ENCODE measurements around the gene TAOK2. TPM values are rescaled to one million over a fixed set of nuclear protein-coding genes. Genes with fewer than 3 reads are reported as not detected.
A peak's percentile ranks its signal among the peaks of the same experiment; 100 is the strongest.

TAOK2 gene
- total and polyA plus RNA-seq, 2 of the 13 experiments (the other 11 are each of a cell fraction or from before 2014, with no cell fraction given), result 17.4 to 43.2 TPM

- TF ChIP-seq ARID3A (IDR thresholded peaks at IDR 0.05; ENCODE audit: low read depth, low read length), result no peak
These were observed 16.4 kb downstream of the TAOK2 start (continued) for GRCh38 chr16:29990034-29990433.

GRCh38 chr16:29990883-29991570 lies 17.4 kb downstream of the TAOK2 start:
- CTCF ChIA-PET (ENCODE audit: low intra/inter-chr PET ratio, low total read pairs), result no interaction called here

More at GRCh38 chr16:29990883-29991570, 17.4 kb downstream of the TAOK2 start:
- intact Hi-C loops (cut with micrococcal nuclease; ENCODE audit: unreplicated experiment), result no loop called here
- no peak overlapping the region for H3K27ac ChIP-seq (ENCODE audit: extremely low read length, insufficient read depth, low read length)
- H3K27me3 ChIP-seq (ENCODE audit: control insufficient read depth in 1 of 2, insufficient read depth in 2 of 2, low read length in 2 of 2), result no peaks in the 10 kb centered on the region; a peak in 1 of 5 replicates
- no peak overlapping the region for H3K9ac ChIP-seq (ENCODE audit: insufficient read depth, low read depth, low read length)
- no peak for FAIRE-seq
- WGBS (ENCODE audit: low lambda C conversion rate), result 98% methylated on average over 29 of the region's 35 CpGs
- H3K9me3 ChIP-seq (ENCODE audit: low read length), result no peaks in the 10 kb centered on the region
- H3K4me2 ChIP-seq (ENCODE audit: low read depth, low read length), result no peak overlapping the region
- BruUV-seq (replicated peaks), result no TSS peak
- no peak for DNase-seq (ENCODE audit: low spot score)
- in situ Hi-C loops (cut with HindIII; ENCODE audit: extremely low pct_ligation_motif_present, low pct_unique_long_range_greater_than_20kb), result no loop called here
- no peak overlapping the region for H3K4me3 ChIP-seq (replicated peaks in 1 of 3; ENCODE audit: insufficient read depth in 1 of 3, low read depth in 2 of 3, low read length in 3 of 3)
- peak; percentile 96 for TF ChIP-seq AGO2 (optimal IDR thresholded peaks at IDR 0.05; ENCODE audit: low read depth, low read length)
- peak; percentile 72 for TF ChIP-seq RBFOX2 (IDR thresholded peaks at IDR 0.05; ENCODE audit: low read depth, low read length)
- no peak for TF ChIP-seq SRSF4 (IDR thresholded peaks at IDR 0.05; ENCODE audit: low read depth, low read length, poor library complexity, severe bottlenecking)
- no peak for TF ChIP-seq KLF15 (CRISPR knock-in tag; IDR thresholded peaks at IDR 0.05; ENCODE audit: borderline replicate concordance)
- TF ChIP-seq NR2C2 (CRISPR knock-in tag; IDR thresholded peaks at IDR 0.05; ENCODE audit: borderline replicate concordance), result no peak
- TF ChIP-seq RXRA (CRISPR knock-in tag; IDR thresholded peaks at IDR 0.05), result peak; percentile 21; the same call in 1 of the 2 replicates
- no peak for TF ChIP-seq ZNF598 (CRISPR knock-in tag; IDR thresholded peaks at IDR 0.05; ENCODE audit: borderline replicate concordance)
- no peak for TF ChIP-seq NONO (IDR thresholded peaks at IDR 0.05)
- TF ChIP-seq NONO (CRISPR knock-in tag; conservative IDR thresholded peaks at IDR 0.05), result 0 out of 2 replicates have a peak, but pooled peaks have one; percentile 35
- no peak for TF ChIP-seq FLYWCH1 (CRISPR knock-in tag; IDR thresholded peaks at IDR 0.05)
- TF ChIP-seq KDM5B (CRISPR knock-in tag; IDR thresholded peaks at IDR 0.05; ENCODE audit: borderline replicate concordance), result 0 out of 2 replicates have a peak, but pooled peaks have one; percentile 33
- no peak for TF ChIP-seq ERF (CRISPR knock-in tag; IDR thresholded peaks at IDR 0.05)
- POLR2A ChIA-PET, result interaction anchor here (0.7 to 1.2 kb wide), 3 partner anchors 15 to 29 kb away, joined by 3 to 7 read pairs (median 3); partner anchors contain the start of genes TAOK2 and TMEM219
- peaks cover 31 to 69% of the 10 kb centered on the region in 2 experiments for H3K36me3 ChIP-seq (replicated peaks in 1 of 2; ENCODE audit: control insufficient read depth in 1 of 2, insufficient read depth in 2 of 2, low read length in 2 of 2)
- ATAC-seq, result no peak
- H4K20me1 ChIP-seq (ENCODE audit: insufficient read depth, low read length), result no peaks in the 10 kb centered on the region
- peaks cover 13% of the 10 kb centered on the region for H3K4me1 ChIP-seq (ENCODE audit: insufficient read depth, low read length)
- no peaks in the 10 kb centered on the region for H3K79me2 ChIP-seq (ENCODE audit: insufficient read depth, low read length)
- no peak overlapping the region for H2AFZ ChIP-seq (ENCODE audit: low read length)

Measured in HepG2 (cell line).